AG09309 (cell line): ENCODE measurements around the gene EVA1B.

ENCODE experiments used
- DNase-seq: peaks from one replicate; pipeline ENCODE4 v3.0.0-alpha.2; 2010; ENCODE audit warnings: low read depth
- H3K4me3 ChIP-seq: 2 replicates; pipeline ENCODE4 v1.5.1; 2011; ENCODE audit warnings: mild to moderate bottlenecking, low read depth, low read length, moderate library complexity; ENCODE audit not compliant: control insufficient read depth
- TF ChIP-seq, protein P1 (sequence below): IDR thresholded peaks from 2 replicates; pipeline ENCODE4 v1.5.1; 2011; ENCODE audit warnings: mild to moderate bottlenecking, low read depth, low read length, inconsistent platforms; ENCODE audit not compliant: insufficient read depth, control insufficient read depth; ENCODE audit errors: missing control alignments

Gene EVA1B

DNA sequence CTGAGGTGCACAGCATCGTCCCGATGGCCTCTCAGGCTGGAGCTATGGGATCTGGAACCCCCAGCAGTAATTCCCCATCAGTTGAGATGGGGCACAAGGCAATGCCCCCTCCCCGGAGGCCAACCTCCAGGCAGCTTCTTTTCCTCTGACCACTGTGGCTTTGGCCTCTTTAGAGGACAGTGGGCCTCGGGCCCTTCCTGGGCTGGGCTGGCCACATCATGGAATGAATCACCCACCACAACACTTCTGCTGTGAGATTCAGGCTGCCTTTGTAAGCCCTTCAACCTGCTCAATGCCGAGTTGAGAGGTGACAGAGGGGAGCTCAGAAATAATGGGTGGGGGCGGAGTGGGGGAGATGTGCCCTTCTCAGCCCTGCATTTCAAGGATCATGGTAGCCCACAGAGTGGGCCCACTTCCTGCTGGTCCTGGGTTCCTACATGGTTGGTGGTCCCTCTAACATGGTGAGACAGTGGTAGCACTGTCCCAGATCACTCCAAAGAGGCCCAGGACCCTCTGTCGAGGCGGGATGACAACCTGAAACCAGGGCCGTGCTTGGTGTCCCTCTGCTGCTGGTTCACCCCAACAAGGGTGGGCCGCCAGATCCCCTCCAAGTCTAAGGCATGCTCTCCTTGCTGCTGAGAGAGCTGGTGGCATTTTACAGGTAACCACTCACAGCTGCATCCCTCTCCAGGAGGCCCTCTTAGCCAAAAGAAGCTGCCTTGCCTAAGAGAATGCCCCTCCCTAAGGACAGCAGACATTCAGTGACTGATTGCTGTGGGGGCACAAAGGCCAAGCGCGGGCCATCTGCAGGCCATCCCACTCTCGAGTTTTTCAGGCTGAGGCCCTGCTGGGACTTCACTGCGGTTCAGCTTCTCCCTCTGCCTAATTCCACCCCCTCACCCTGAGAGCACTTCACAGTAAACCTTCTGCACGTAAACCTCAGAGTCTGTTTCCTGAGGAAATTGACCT is 29.7 kb upstream of the EVA1B start:
- TF ChIP-seq, protein P1, sequence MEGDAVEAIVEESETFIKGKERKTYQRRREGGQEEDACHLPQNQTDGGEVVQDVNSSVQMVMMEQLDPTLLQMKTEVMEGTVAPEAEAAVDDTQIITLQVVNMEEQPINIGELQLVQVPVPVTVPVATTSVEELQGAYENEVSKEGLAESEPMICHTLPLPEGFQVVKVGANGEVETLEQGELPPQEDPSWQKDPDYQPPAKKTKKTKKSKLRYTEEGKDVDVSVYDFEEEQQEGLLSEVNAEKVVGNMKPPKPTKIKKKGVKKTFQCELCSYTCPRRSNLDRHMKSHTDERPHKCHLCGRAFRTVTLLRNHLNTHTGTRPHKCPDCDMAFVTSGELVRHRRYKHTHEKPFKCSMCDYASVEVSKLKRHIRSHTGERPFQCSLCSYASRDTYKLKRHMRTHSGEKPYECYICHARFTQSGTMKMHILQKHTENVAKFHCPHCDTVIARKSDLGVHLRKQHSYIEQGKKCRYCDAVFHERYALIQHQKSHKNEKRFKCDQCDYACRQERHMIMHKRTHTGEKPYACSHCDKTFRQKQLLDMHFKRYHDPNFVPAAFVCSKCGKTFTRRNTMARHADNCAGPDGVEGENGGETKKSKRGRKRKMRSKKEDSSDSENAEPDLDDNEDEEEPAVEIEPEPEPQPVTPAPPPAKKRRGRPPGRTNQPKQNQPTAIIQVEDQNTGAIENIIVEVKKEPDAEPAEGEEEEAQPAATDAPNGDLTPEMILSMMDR: no peak
- H3K4me3 ChIP-seq: no peak overlapping the region
- no peak for DNase-seq

DNA sequence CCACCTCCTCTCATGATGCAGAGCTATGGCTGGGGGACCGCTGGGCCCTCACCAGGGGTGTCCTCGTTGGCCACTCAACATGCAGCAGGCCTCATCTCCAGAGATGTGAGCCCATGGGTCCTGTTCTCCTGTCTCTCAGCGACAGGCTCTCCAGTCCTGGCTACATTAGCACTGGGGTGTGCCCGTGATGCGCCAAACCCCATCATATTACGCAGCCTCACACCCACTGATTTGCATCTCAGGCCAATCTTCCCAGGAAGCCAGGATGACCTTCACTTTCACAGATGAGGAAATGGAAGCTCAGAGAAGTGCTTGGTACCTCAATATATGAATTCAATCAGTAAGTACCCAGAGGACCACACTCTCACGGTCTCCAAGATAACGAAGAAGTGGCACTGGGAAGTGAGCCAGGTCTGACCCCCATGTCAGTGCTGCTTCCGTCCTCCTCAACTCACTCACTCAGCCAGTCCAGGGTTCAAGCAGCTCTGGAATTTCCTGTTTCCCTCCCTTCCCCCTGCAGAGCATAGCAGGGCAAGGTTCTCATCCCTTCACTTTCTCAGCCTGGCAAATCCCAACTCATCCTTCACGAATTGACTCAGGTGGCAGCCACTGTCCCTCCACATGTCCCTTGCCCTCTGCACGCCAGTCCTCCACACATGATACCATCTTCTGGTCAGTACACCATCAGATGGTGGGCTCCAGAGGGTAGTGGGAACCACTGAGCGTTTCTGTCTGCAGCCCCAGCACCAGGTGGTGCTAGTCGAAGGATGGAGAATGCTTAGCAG is 28.9 kb upstream of the EVA1B start:
- DNase-seq: no peak
- no peak overlapping the region for H3K4me3 ChIP-seq
- TF ChIP-seq, protein P1: peak; percentile 28

DNA sequence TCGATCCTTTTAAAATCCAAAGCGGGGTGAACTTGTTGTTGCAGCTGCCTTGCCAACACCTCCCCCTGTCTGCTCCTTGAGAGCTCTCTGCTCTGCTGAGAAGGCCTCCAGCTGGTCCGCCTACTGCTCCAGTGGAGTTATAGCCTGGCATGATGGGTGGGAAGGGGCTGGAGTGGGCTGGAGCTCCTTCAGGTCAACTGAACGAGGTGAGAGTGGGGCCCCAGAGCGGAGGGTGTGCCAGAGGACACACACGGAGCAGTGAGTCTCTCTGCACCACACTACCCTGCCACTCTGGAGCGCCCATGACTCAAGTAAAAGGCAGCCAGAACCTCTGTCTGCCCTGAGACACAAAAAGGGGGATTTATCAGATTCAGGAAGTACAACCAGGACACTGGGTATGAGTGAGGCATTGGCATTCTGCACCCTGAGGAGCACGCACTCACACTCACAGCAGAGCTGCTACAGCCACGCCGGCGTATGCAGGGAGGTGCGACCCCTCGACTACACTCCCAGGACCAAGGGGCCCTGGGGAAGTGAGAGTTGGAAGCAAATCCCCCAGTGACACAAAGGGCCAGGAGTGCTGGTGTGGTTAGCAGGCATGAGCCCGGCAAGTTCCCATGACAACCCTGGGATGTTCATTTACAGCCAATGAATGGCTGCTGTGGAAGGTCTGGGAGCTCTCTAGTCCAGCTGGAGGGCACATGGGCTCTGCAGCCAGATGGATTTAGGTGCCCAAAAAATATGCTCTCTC is 28.0 kb upstream of the EVA1B start:
- DNase-seq: no peak
- TF ChIP-seq, protein P1: no peak
- H3K4me3 ChIP-seq: no peak overlapping the region

DNA sequence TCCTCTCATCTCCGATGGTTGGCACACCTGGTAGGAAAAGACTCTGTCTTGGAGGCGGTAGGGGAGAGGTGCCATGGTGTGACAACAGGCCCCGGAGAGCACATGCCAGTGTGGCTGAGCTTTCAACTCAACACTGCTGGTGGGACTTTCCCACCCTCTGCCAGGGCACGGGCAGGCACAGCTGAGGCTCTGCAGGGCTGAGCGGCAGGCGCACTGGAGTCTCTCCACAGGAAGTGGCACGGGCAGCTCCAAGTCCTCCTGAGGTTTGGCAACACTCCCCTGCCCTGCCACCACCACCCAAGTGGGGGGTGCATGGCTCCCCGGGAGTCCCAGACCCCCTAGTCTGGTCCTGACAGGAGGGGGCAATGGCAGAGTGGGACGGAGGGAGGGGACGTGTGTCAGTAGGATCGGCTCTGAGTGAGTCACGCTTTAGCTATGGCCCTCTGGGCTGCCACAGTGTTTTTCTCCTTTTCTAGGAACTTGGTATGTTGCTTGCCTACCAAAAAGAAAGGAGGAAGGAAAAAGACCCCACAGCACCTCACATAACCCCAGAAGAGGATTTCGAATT is 27.3 kb upstream of the EVA1B start:
- no peak for DNase-seq
- TF ChIP-seq, protein P1: no peak
- no peak overlapping the region for H3K4me3 ChIP-seq

DNA sequence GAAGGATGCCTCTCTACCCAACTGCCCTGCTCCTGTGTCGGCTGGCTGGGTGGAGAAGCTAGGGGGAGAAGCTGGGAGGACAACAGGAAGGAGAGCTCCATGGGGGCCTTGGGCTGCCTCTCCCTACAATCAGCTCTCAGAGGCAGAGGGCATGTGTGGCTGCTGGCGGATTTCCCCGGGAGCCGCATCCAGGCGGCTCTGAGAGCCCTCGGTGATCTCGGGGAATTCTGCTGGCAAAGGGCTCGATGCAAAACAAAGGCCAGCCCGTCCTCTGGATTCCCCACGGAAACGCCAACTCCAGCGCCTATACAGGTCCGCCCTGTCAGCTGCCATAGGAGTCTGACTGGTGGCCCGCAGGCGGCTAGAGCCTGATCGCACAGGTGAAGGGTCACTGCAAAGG is 26.4 kb upstream of the EVA1B start:
- H3K4me3 ChIP-seq: no peak overlapping the region
- DNase-seq: no peak
- TF ChIP-seq, protein P1: no peak

DNA sequence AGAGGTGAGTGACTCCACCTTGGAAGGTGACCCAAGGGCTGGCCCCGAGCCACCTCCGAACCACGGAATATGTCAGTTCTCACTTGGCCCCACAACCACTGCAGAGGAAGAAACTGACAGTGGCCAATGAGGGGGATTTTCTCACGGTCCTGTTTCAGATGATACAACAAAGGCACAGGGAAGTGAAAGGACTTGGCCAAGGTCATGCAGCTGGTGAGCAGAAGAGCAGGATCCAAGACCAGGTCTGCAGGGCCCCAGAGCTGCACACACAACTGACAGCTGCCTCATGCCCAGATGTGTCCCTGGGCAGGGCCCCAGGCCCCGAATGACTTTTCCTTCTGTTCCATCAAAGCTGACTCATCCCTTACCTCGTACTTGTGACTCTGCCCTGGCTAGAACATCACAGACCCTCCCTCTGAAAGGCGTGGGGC is 25.8 kb upstream of the EVA1B start:
- no peak for DNase-seq
- H3K4me3 ChIP-seq: no peak overlapping the region
- TF ChIP-seq, protein P1: no peak
